Suprapubic skin (tissue), 4 donors: ENCODE measurements around the gene BMX.

Experiments
- EP300 ChIP-seq: sonication (generic); formaldehyde crosslinking; IDR thresholded peaks from one replicate; pipeline ENCODE4 v1.6.1; 2017; ENCODE audit warnings: antibody characterized with exemption
- POLR2A ChIP-seq, 2 donors: fragments of 450-650 bp; IDR thresholded peaks; one replicate each; pipeline ENCODE4 v1.6.1; 2017; ENCODE audit warnings: antibody characterized with exemption in 2 of 2, mild to moderate bottlenecking in 2 of 2, moderate library complexity in 2 of 2
- POLR2AphosphoS5 ChIP-seq, 3 donors: sonication (generic); formaldehyde crosslinking; IDR thresholded peaks; one replicate each; pipeline ENCODE4 v1.6.1; 2017; ENCODE audit warnings: antibody characterized with exemption in 3 of 3
- TF ChIP-seq, protein P1 (sequence below), 2 donors: fragments of 200-600 bp in 1 of 2; fragments of 450-650 bp in 1 of 2; sonication (generic) in 1 of 2; IDR thresholded peaks; one replicate each; pipeline ENCODE4 v1.5.1; 2016 to 2019; ENCODE audit warnings: antibody characterized with exemption in 2 of 2, mild to moderate bottlenecking in 1 of 2, moderate library complexity in 1 of 2

GRCh38 chrX:15598026-15598425 is 97.4 kb downstream of the BMX start:
- TF ChIP-seq POLR2A (IDR thresholded peaks at IDR 0.05) (no peak), EP300 (no peak), POLR2AphosphoS5 (IDR thresholded peaks at IDR 0.05) (no peak)
- TF ChIP-seq, protein P1, sequence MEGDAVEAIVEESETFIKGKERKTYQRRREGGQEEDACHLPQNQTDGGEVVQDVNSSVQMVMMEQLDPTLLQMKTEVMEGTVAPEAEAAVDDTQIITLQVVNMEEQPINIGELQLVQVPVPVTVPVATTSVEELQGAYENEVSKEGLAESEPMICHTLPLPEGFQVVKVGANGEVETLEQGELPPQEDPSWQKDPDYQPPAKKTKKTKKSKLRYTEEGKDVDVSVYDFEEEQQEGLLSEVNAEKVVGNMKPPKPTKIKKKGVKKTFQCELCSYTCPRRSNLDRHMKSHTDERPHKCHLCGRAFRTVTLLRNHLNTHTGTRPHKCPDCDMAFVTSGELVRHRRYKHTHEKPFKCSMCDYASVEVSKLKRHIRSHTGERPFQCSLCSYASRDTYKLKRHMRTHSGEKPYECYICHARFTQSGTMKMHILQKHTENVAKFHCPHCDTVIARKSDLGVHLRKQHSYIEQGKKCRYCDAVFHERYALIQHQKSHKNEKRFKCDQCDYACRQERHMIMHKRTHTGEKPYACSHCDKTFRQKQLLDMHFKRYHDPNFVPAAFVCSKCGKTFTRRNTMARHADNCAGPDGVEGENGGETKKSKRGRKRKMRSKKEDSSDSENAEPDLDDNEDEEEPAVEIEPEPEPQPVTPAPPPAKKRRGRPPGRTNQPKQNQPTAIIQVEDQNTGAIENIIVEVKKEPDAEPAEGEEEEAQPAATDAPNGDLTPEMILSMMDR (IDR thresholded peaks at IDR 0.05): no peak
